Adrenal gland (tissue), 12 donors: Measurements from ENCODE around the gene TULP3. TPM values are rescaled to one million over a fixed set of nuclear protein-coding genes. Genes with fewer than 3 reads are reported as not detected.

Experiments used
- DNase-seq, 7 donors: peaks; one replicate each; pipeline ENCODE4 v3.0.0-alpha.2; 2019 to 2020
- H3K27ac ChIP-seq, 5 donors: fragments of 200-600 bp; sonication (generic) in 4 of 5; 1 replicate in 3 of 5; 2 replicates in 2 of 5; pipeline versions ENCODE4 v1.5.1 to v1.8.0; 2016 to 2020; ENCODE audit warnings: mild to moderate bottlenecking in 1 of 5
- H3K27me3 ChIP-seq: fragments of 200-600 bp; 2 replicates; pipeline ENCODE4 v1.8.0; 2021
- H3K36me3 ChIP-seq, 2 donors: fragments of 200-600 bp; replicated peaks in 1 of 2; 1 replicate in 1 of 2; 2 replicates in 1 of 2; pipeline versions ENCODE4 v1.5.1 to v1.8.0; 2018 to 2022
- H3K4me1 ChIP-seq, 2 donors: fragments of 200-600 bp; replicated peaks in 1 of 2; 1 replicate in 1 of 2; 2 replicates in 1 of 2; pipeline versions ENCODE4 v1.5.1 to v1.8.0; 2018 to 2021
- H3K4me3 ChIP-seq, 4 donors: fragments of 200-600 bp; sonication (generic) in 3 of 4; one replicate each; pipeline ENCODE4 v1.5.1; 2016 to 2018
- H3K9me3 ChIP-seq, 3 donors: fragments of 200-600 bp; sonication (generic) in 1 of 3; replicated peaks in 1 of 3; 1 replicate in 2 of 3; 2 replicates in 1 of 3; pipeline versions ENCODE4 v1.5.1 to v1.8.0; 2016 to 2021
- CTCF ChIP-seq, 6 experiments: fragments of 450-650 bp in 4 of 6; fragments of 200-600 bp in 2 of 6; sonication (generic) in 1 of 6; IDR thresholded peaks; 1 replicate in 5 of 6; 2 replicates in 1 of 6; pipeline versions ENCODE4 v1.5.1 to v1.8.0; 2016 to 2021; ENCODE audit warnings: antibody characterized with exemption in 6 of 6, mild to moderate bottlenecking in 2 of 6, moderate library complexity in 1 of 6
- POLR2A ChIP-seq, 2 donors: fragments of 450-650 bp; IDR thresholded peaks; one replicate each; pipeline ENCODE4 v1.6.1; 2017; ENCODE audit warnings: antibody characterized with exemption in 2 of 2, mild to moderate bottlenecking in 2 of 2, moderate library complexity in 1 of 2
- WGBS, 4 donors: extraction: QIAGEN DNeasy Blood & Tissue Kit in 2 of 4; methylation state at CpG; one replicate each; pipeline versions ENCODE4 v1.1.5 to v1.1.7; 2013 to 2017; 5-methylcytosine and 5-hydroxymethylcytosine counted together
- intact Hi-C, 2 donors: fragments of 100-400 bp; cut with DNase I; formaldehyde crosslinking; loops; one replicate each; pipeline versions ENCODE4 v1.14.1 to v1.15.0; 2022 to 2023
- polyA plus RNA-seq, 3 donors: library from polyadenylated mRNA; stranded (reverse); fragments of 200-250 nt in 2 of 3; fragments of 350-450 nt in 1 of 3; fragmentation: Illumina TruSeq in 1 of 3; extraction: RNeasy Lipid Tissue Mini Kit (QIAGEN cat#74804) in 1 of 3; gene quantifications; one replicate each; pipeline ENCODE4 v1.2.3, GENCODE V29; 2013 to 2014
- total RNA-seq, 9 donors: library from RNA; depleted of rRNA in 4 of 9; stranded (reverse); fragments of >200 nt in 4 of 9; fragments of 120-200 nt in 1 of 9; fragmentation: NEBNext Ultra II Directional in 1 of 9; extraction: Animal tissue kit (Norgen Biotek cat#: 25700) in 1 of 9; gene quantifications; one replicate each; pipeline versions ENCODE4 v1.1.0 to v1.2.4, GENCODE V29; 2013 to 2023
- donor health status: healthy with polysubstance abuse.
- donor health status: Bipolar disorder and iron deficiency.
- donor health status: DM: yes; HTN: yes; CAD: no.
- donor health status: DM: no; HTN: no; CAD: no.
- donor health status: DM: no; HTN: no; CAD: no.
- donor health status: DM: yes; HTN: yes; CAD: no.

TULP3 gene
- total and polyA plus RNA-seq, 12 donors = 16.9 to 40.5 (median 25.0) TPM

- intact Hi-C loops = no loop called here
- peaks cover 0 to 8% of the 10 kb centered on the region in 2 donors for H3K36me3 ChIP-seq
- TF ChIP-seq CTCF (IDR thresholded peaks at IDR 0.05) (peak in 3 of 6 experiments; percentile 6 to 17 (median 8)), POLR2A (IDR thresholded peaks at IDR 0.05) (peak; percentile 61 to 72)
Measured at GRCh38 chr12:2877047-2877952, 13.4 kb upstream of the TULP3 start, which contains the start of the genes FOXM1 and RHNO1. FOXM1 (minus strand) TSS chr12:2877174; CDS start chr12:2874478, 2,696 bp downstream. RHNO1 (plus strand) TSS chr12:2877223; CDS start chr12:2885367, 8,144 bp downstream.

GRCh38 chr12:2877953-2878732 is 12.5 kb upstream of the TULP3 start:
- Histone ChIP-seq H3K4me3 (peak overlapping the region in 3 of 4 donors; percentile 37 to 97 (median 66)), H3K9me3 (no peaks in the 10 kb centered on the region), H3K27ac (peak overlapping the region; percentile 62 to 96 (median 94)), H3K36me3 (peaks cover 0 to 8% of the 10 kb centered on the region in 2 donors), H3K27me3 (no peaks in the 10 kb centered on the region), H3K4me1 (peaks cover 5 to 14% of the 10 kb centered on the region in 2 donors)
- no peak for TF ChIP-seq POLR2A (IDR thresholded peaks at IDR 0.05)
- TF ChIP-seq CTCF (IDR thresholded peaks at IDR 0.05) = no peak
- WGBS, 4 donors = 40 to 47% (median 45%) methylated on average over 15 to 16 of the region's 16 CpGs
- intact Hi-C loops = no loop called here
- no peak for DNase-seq

More at GRCh38 chr12:2877047-2877952, 13.4 kb upstream of the TULP3 start, which contains the start of the genes FOXM1 and RHNO1:
- no peaks in the 10 kb centered on the region for H3K9me3 ChIP-seq
- H3K4me1 ChIP-seq = peaks cover 5 to 14% of the 10 kb centered on the region in 2 donors
- H3K27ac ChIP-seq = peak within 1 kb of the TSS; percentile 62 to 96 (median 94)
- no peaks in the 10 kb centered on the region for H3K27me3 ChIP-seq
- H3K4me3 ChIP-seq = peak within 1 kb of the TSS; percentile 37 to 97 (median 66)
- 0 to 1% (median 1%) methylated on average over 11 to 70 of the region's 70 CpGs for WGBS, 4 donors
- DNase-seq = peak; percentile 90 to 95 (median 92)

GRCh38 chr12:2879853-2880252 is 10.8 kb upstream of the TULP3 start:
- H3K4me3 ChIP-seq = no peak overlapping the region
- no peaks in the 10 kb centered on the region for H3K9me3 ChIP-seq
- no peak overlapping the region for H3K27ac ChIP-seq
- no peak for DNase-seq
- no peaks in the 10 kb centered on the region for H3K27me3 ChIP-seq
- intact Hi-C loops = loop anchor here (10.0 kb wide), 2 partner anchors 65 to 155 kb away; no protein-coding TSS in a partner anchor
- peaks cover 0 to 8% of the 10 kb centered on the region in 2 donors for H3K36me3 ChIP-seq
- no peak for TF ChIP-seq CTCF (IDR thresholded peaks at IDR 0.05)
- TF ChIP-seq POLR2A (IDR thresholded peaks at IDR 0.05) = no peak
- WGBS, 4 donors = 92 to 96% (median 94%) methylated on average over 3 of the region's 3 CpGs
- peaks cover 5 to 14% of the 10 kb centered on the region in 2 donors for H3K4me1 ChIP-seq
